OCI-LY1 (cell line): ENCODE measurements around the gene HLA-F.

Source experiments
- H2AFZ ChIP-seq: fragments of 200-600 bp; sonication (generic), shearing (Covaris generic); 2 replicates; pipeline ENCODE4 v1.6.0; 2014; ENCODE audit warnings: antibody characterized with exemption, mild to moderate bottlenecking, low read length
- H3F3A ChIP-seq: fragments of 200-600 bp; sonication (generic), shearing (Covaris generic); 2 replicates; pipeline ENCODE4 v1.6.0; 2014; ENCODE audit warnings: mild to moderate bottlenecking, antibody characterized with exemption, low read length, moderate library complexity; ENCODE audit not compliant: insufficient read depth
- H3K27ac ChIP-seq: fragments of 200-600 bp; sonication (generic); 2 replicates; pipeline ENCODE4 v1.5.1; 2014; ENCODE audit warnings: low read length, mixed run types, mild to moderate bottlenecking, low read depth; ENCODE audit not compliant: poor library complexity, severe bottlenecking
- H3K27me3 ChIP-seq: fragments of 200-600 bp; sonication (generic); 2 replicates; pipeline ENCODE4 v1.6.0; 2014; ENCODE audit warnings: antibody characterized with exemption, mild to moderate bottlenecking, low read length, moderate library complexity; ENCODE audit not compliant: insufficient read depth
- H3K36me3 ChIP-seq: fragments of 200-600 bp; sonication (generic); 2 replicates; pipeline ENCODE4 v1.6.1; 2014; ENCODE audit warnings: mild to moderate bottlenecking, antibody characterized with exemption, low read length, moderate library complexity, mixed read lengths; ENCODE audit not compliant: insufficient read depth
- H3K4me1 ChIP-seq: fragments of 200-600 bp; sonication (generic); 2 replicates; pipeline ENCODE4 v1.5.1; 2014; ENCODE audit warnings: mild to moderate bottlenecking, low read length, moderate library complexity; ENCODE audit not compliant: insufficient read depth, severe bottlenecking
- H3K4me2 ChIP-seq: fragments of 200-600 bp; sonication (generic), shearing (Covaris generic); 2 replicates; pipeline ENCODE4 v1.6.1; 2014; ENCODE audit warnings: low read length
- H3K4me3 ChIP-seq: fragments of 200-600 bp; sonication (generic); 2 replicates; pipeline ENCODE4 v1.5.1; 2014; ENCODE audit warnings: low read length, low read depth, mild to moderate bottlenecking, mixed read lengths; ENCODE audit not compliant: poor library complexity, severe bottlenecking
- H3K79me2 ChIP-seq: fragments of 200-600 bp; shearing (Covaris generic); 2 replicates; pipeline ENCODE4 v1.6.1; 2016; ENCODE audit warnings: mixed run types, low read length, mixed read lengths; ENCODE audit not compliant: insufficient read depth
- H3K9ac ChIP-seq: fragments of 200-600 bp; sonication (generic), shearing (Covaris generic); 2 replicates; pipeline ENCODE4 v1.6.1; 2014; ENCODE audit warnings: mild to moderate bottlenecking, low read length, mixed read lengths
- H3K9me2 ChIP-seq: fragments of 200-600 bp; sonication (generic), shearing (Covaris generic); 2 replicates; pipeline ENCODE4 v1.6.1; 2014; ENCODE audit warnings: low read depth, mild to moderate bottlenecking, low read length, mixed read lengths
- H3K9me3 ChIP-seq: fragments of 200-600 bp; shearing (Covaris generic); 2 replicates; pipeline ENCODE4 v1.6.1; 2014; ENCODE audit warnings: low read length, mixed read lengths
- H4K20me1 ChIP-seq: fragments of 200-600 bp; sonication (generic), shearing (Covaris generic); 2 replicates; pipeline ENCODE4 v1.6.0; 2016; ENCODE audit warnings: mild to moderate bottlenecking, low read length; ENCODE audit not compliant: insufficient read depth
- CTCF ChIP-seq: fragments of 200-600 bp; sonication (generic), shearing (Covaris generic); IDR thresholded peaks from 2 replicates; pipeline ENCODE4 v1.5.1; 2017; ENCODE audit warnings: mild to moderate bottlenecking, antibody characterized with exemption, low read length, moderate library complexity, mixed read lengths
- EZH2 ChIP-seq: fragments of 200-600 bp; sonication (generic), shearing (Covaris generic); IDR thresholded peaks from 2 replicates; pipeline ENCODE4 v1.8.0; 2017; ENCODE audit warnings: borderline replicate concordance, mixed run types, mild to moderate bottlenecking, antibody characterized with exemption, low read length, moderate library complexity, mixed read lengths

Gene HLA-F

GRCh38 chr6:29739882-29740261 is 16.6 kb downstream of the HLA-F start:
- Histone ChIP-seq H3K27me3 (no peaks in the 10 kb centered on the region), H3K4me2 (no peak overlapping the region), H2AFZ (no peak overlapping the region), H3K27ac (no peak overlapping the region), H3K4me1 (no peaks in the 10 kb centered on the region), H3K9me2 (no peaks in the 10 kb centered on the region), H4K20me1 (no peaks in the 10 kb centered on the region), H3F3A (no peaks in the 10 kb centered on the region), H3K4me3 (no peak overlapping the region), H3K36me3 (peaks cover 4% of the 10 kb centered on the region; the same call in 1 of the 2 replicates), H3K9ac (no peak overlapping the region), H3K79me2 (no peaks in the 10 kb centered on the region), H3K9me3 (no peaks in the 10 kb centered on the region)
- TF ChIP-seq EZH2 (no peak), CTCF (no peak)

GRCh38 chr6:29741592-29741991 is 18.4 kb downstream of the HLA-F start:
- H3K9ac ChIP-seq, result no peak overlapping the region
- H3K27me3 ChIP-seq, result no peaks in the 10 kb centered on the region
- no peak overlapping the region for H3K4me3 ChIP-seq

GRCh38 chr6:29742127-29742526 is 18.9 kb downstream of the HLA-F start:
- Histone ChIP-seq H4K20me1 (no peaks in the 10 kb centered on the region), H3F3A (no peaks in the 10 kb centered on the region), H3K4me2 (no peak overlapping the region), H3K4me1 (no peaks in the 10 kb centered on the region), H3K9me3 (no peaks in the 10 kb centered on the region), H3K9ac (no peak overlapping the region), H3K27me3 (no peaks in the 10 kb centered on the region), H3K4me3 (no peak overlapping the region), H2AFZ (no peak overlapping the region), H3K27ac (no peak overlapping the region), H3K9me2 (no peaks in the 10 kb centered on the region), H3K79me2 (no peaks in the 10 kb centered on the region), H3K36me3 (peaks cover 3% of the 10 kb centered on the region; the same call in 1 of the 2 replicates)
- no peak for TF ChIP-seq CTCF
- no peak for TF ChIP-seq EZH2

More at GRCh38 chr6:29741592-29741991, 18.4 kb downstream of the HLA-F start:
- Histone ChIP-seq H3K4me2 (no peak overlapping the region), H3K79me2 (no peaks in the 10 kb centered on the region), H3K9me2 (no peaks in the 10 kb centered on the region), H3K27ac (no peak overlapping the region), H3K4me1 (no peaks in the 10 kb centered on the region), H3K36me3 (peaks cover 3% of the 10 kb centered on the region; the same call in 1 of the 2 replicates), H3F3A (no peaks in the 10 kb centered on the region), H3K9me3 (no peaks in the 10 kb centered on the region), H4K20me1 (no peaks in the 10 kb centered on the region), H2AFZ (no peak overlapping the region)
- TF ChIP-seq CTCF, result no peak
- no peak for TF ChIP-seq EZH2
